Endothelial cell of umbilical vein (primary cell): ENCODE results near the gene LGR4.

Experiments
- CTCF ChIP-seq, 2 donors: IDR thresholded peaks; 1 replicate in 1 of 2; 2 replicates in 1 of 2; pipeline ENCODE4 v1.5.1; 2011; ENCODE audit warnings: low read length in 2 of 2, mild to moderate bottlenecking in 2 of 2, moderate library complexity in 2 of 2, control low read depth in 1 of 2, inconsistent platforms in 1 of 2, low read depth in 1 of 2; ENCODE audit not compliant: insufficient read depth in 1 of 2; ENCODE audit errors: extremely low read depth in 1 of 2
- POLR2A ChIP-seq: IDR thresholded peaks from 2 replicates; pipeline ENCODE4 v1.6.1; 2012; ENCODE audit warnings: low read depth, mild to moderate bottlenecking, control low read depth, low read length

DNA sequence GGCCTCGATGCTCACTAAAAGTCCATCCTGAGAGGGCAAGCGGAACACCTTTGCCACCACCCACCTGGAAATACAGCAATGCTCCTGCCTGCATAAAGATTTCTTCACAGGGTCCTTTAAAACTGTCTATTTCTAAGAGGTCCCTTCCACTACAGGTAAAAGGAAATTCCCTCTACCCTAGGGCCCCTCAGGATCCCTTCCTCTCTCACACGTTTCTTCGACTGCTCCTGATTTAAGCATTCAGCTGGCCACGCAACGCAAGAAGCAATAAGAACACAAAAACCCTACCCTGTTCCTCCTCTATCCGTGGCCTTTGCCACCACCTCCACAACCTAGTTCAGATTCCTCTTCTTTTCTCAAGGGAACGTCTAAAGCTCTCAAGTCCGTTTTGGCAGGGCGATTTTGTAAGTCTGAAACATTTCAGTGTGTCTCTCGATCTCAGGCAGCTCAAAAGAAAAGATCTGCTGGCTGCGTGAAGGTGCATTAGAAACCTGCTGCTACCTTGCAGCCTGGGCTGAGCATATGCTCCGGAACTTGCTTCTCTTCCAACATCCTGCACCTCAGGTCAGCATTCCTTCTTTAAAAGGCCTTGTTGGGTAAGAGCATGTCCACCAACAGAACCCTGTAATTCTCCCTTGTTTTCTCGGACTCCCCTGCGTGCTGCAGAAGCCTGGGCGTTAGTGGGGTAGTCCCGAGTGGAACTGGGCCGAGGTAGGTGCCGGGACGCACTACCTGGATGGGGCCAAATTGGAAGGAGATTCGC lies 1.6 kb downstream of the LGR4 start:
- TF ChIP-seq CTCF (IDR thresholded peaks at IDR 0.05; ENCODE audit: extremely low read depth in 1 of 2, insufficient read depth in 1 of 2, low read depth in 1 of 2, low read length in 2 of 2) (no peak), POLR2A (no peak)
